K562 (cell line): ENCODE data around the gene ALK. TPM values are rescaled to one million over a fixed set of nuclear protein-coding genes. Genes with fewer than 3 reads are reported as not detected.

ENCODE experiments used
- ATAC-seq: fragments of 200-7000 bp; cut with Tn5 transposase; 3 replicates; pipeline ENCODE4 v1.9.1; 2020; ENCODE audit warnings: moderate library complexity
- BruUV-seq: library from RNA; stranded (reverse); fragments of 400-500 nt; replicated peaks from 2 replicates; lab custom pipeline; 2021; lab: Mats Ljungman, UMichigan
- CTCF ChIA-PET: fragments of 300-600 bp; formaldehyde crosslinking; extraction: SDS; loops from one replicate; lab custom pipeline; 2021; ENCODE audit warnings: low intra/inter-chr PET ratio; lab: Yijun Ruan, JAX
- POLR2A ChIA-PET: fragments of 300-600, 350-650 bp; sonication (Branson Sonifier 250); formaldehyde crosslinking; extraction: SDS; loops from one replicate; lab custom pipeline; 2021; ENCODE audit warnings: antibody characterized with exemption, inconsistent platforms; lab: Yijun Ruan, JAX
- DNase-seq, 4 experiments: peaks; one replicate each; pipeline versions ENCODE4 v3.0.0 to v3.0.0-alpha.2; 2011 to 2018; ENCODE audit warnings: low spot score in 3 of 4, mixed read lengths in 3 of 4; ENCODE audit errors: extremely low read depth in 1 of 4
- FAIRE-seq: peaks from 2 replicates; lab custom pipeline; 2011; peaks lifted over from hg19 to GRCh38; lab: Jason Lieb, UNC
- H2AFZ ChIP-seq: 2 replicates; pipeline ENCODE4 v1.6.0; 2011; ENCODE audit warnings: low read depth, low read length, control low read depth, inconsistent platforms
- H3K27ac ChIP-seq: fragments of 200-600 bp; 3 replicates; pipeline ENCODE4 v1.8.0; 2011; ENCODE audit warnings: low read depth, mild to moderate bottlenecking, control low read depth, inconsistent platforms, low read length, moderate library complexity, mixed read lengths; ENCODE audit errors: extremely low read depth
- H3K27me3 ChIP-seq, 2 experiments: fragments of 300-600 bp in 1 of 2; 2 replicates in 1 of 2; 3 replicates in 1 of 2; pipeline versions ENCODE4 v1.6.0 to v1.8.0; 2011; ENCODE audit warnings: inconsistent platforms in 2 of 2, low read length in 2 of 2, mild to moderate bottlenecking in 1 of 2, mixed read lengths in 1 of 2, moderate library complexity in 1 of 2; ENCODE audit not compliant: control insufficient read depth in 2 of 2, insufficient read depth in 2 of 2
- H3K36me3 ChIP-seq: fragments of 300-600 bp; 3 replicates; pipeline ENCODE4 v1.8.0; 2011; ENCODE audit warnings: mild to moderate bottlenecking, low read length, inconsistent platforms; ENCODE audit not compliant: control insufficient read depth, insufficient read depth
- H3K4me1 ChIP-seq, 2 experiments: fragments of 200-600 bp in 1 of 2; replicated peaks in 1 of 2; 2 replicates in 1 of 2; 3 replicates in 1 of 2; pipeline versions ENCODE4 v1.5.1 to v1.8.0; 2011; ENCODE audit warnings: inconsistent platforms in 2 of 2, low read length in 2 of 2, mild to moderate bottlenecking in 1 of 2, mixed read lengths in 1 of 2, moderate library complexity in 1 of 2; ENCODE audit not compliant: control insufficient read depth in 2 of 2, insufficient read depth in 2 of 2
- H3K4me2 ChIP-seq: 2 replicates; pipeline ENCODE4 v1.6.1; 2011; ENCODE audit warnings: low read length, control low read depth, inconsistent platforms, mixed read lengths; ENCODE audit not compliant: insufficient read depth
- H3K4me3 ChIP-seq: fragments of 200-600 bp; sonication (generic), shearing (Covaris generic); 2 replicates; pipeline ENCODE4 v1.5.1; 2016; ENCODE audit warnings: control low read depth, inconsistent platforms
- H3K79me2 ChIP-seq: fragments of 200-600 bp; 3 replicates; pipeline ENCODE4 v1.8.0; 2011; ENCODE audit warnings: low read length, inconsistent platforms; ENCODE audit not compliant: control insufficient read depth, insufficient read depth
- H3K9ac ChIP-seq, 2 experiments: 2 replicates each; pipeline versions ENCODE4 v1.6.0 to v1.6.1; 2011; ENCODE audit warnings: low read depth in 2 of 2, low read length in 2 of 2, control low read depth in 1 of 2, inconsistent platforms in 1 of 2, mild to moderate bottlenecking in 1 of 2, mixed read lengths in 1 of 2; ENCODE audit not compliant: insufficient read depth in 1 of 2
- H3K9me1 ChIP-seq: one replicate; pipeline ENCODE4 v1.6.0; 2011; ENCODE audit warnings: inconsistent platforms, mild to moderate bottlenecking, low read length, moderate library complexity; ENCODE audit not compliant: control insufficient read depth, insufficient read depth
- H3K9me3 ChIP-seq: replicated peaks from 2 replicates; pipeline ENCODE4 v1.5.1; 2011; ENCODE audit warnings: low read depth, low read length, inconsistent platforms; ENCODE audit not compliant: control insufficient read depth, insufficient read depth
- H4K20me1 ChIP-seq: replicated peaks from 2 replicates; pipeline ENCODE4 v1.6.1; 2011; ENCODE audit warnings: low read length, inconsistent platforms, mixed read lengths; ENCODE audit not compliant: control insufficient read depth, insufficient read depth
- ARHGAP35 ChIP-seq: fragments of 450-650 bp; IDR thresholded peaks from 2 replicates; pipeline ENCODE4 v1.6.1; 2018; ENCODE audit not compliant: partially characterized antibody
- BACH1 ChIP-seq: fragments of 200-800 bp; sonication (Bioruptor generic); IDR thresholded peaks from 2 replicates; pipeline ENCODE4 v1.6.1; 2016; ENCODE audit warnings: missing genetic modification characterization, missing compliant biosample characterization
- FOXO4 ChIP-seq: fragments of 450-650 bp; formaldehyde crosslinking; IDR thresholded peaks from 2 replicates; pipeline ENCODE4 v1.4.0; 2020; ENCODE audit warnings: mild to moderate bottlenecking, moderate library complexity
- KAT2B ChIP-seq: IDR thresholded peaks from one replicate; pipeline ENCODE4 v1.6.1; 2012; ENCODE audit warnings: low read depth, mild to moderate bottlenecking, control low read depth, inconsistent platforms, low read length, moderate library complexity
- KDM5B ChIP-seq: fragments of 200-600 bp; sonication (generic); IDR thresholded peaks from 2 replicates; pipeline ENCODE4 v1.6.1; 2012; ENCODE audit warnings: low read depth, mild to moderate bottlenecking, moderate library complexity, low read length, control low read depth, inconsistent platforms; ENCODE audit not compliant: insufficient replicate concordance
- MEIS2 ChIP-seq: fragments of 450-650 bp; IDR thresholded peaks from 2 replicates; pipeline ENCODE4 v1.6.1; 2014; ENCODE audit warnings: mild to moderate bottlenecking; ENCODE audit not compliant: partially characterized antibody
- MLX ChIP-seq, 2 experiments: fragments of 450-650 bp in 1 of 2; sonication (generic) in 1 of 2; formaldehyde crosslinking; conservative IDR thresholded peaks; 2 replicates each; pipeline versions ENCODE4 v1.4.0 to v1.8.1; 2020 to 2022; ENCODE audit warnings: mild to moderate bottlenecking in 1 of 2, missing genetic modification reagents in 1 of 2
- NEUROD1 ChIP-seq: fragments of 150-350 bp; IDR thresholded peaks from 2 replicates; pipeline ENCODE4 v1.6.1; 2014; ENCODE audit warnings: borderline replicate concordance, low read length, low read depth; ENCODE audit not compliant: partially characterized antibody
- POLR2G ChIP-seq: fragments of 200-400 bp; formaldehyde crosslinking; IDR thresholded peaks from 2 replicates; pipeline ENCODE4 v1.6.1; 2017; ENCODE audit warnings: low read depth, mild to moderate bottlenecking, antibody characterized with exemption, low read length, moderate library complexity
- YY1 ChIP-seq, 3 experiments: IDR thresholded peaks; 2 replicates each; pipeline ENCODE4 v1.6.1; 2011; ENCODE audit warnings: low read length in 2 of 3, mild to moderate bottlenecking in 2 of 3, moderate library complexity in 2 of 3, borderline replicate concordance in 1 of 3, control low read depth in 1 of 3, low read depth in 1 of 3; ENCODE audit not compliant: insufficient read depth in 3 of 3, insufficient replicate concordance in 2 of 3, control insufficient read depth in 1 of 3, insufficient read length in 1 of 3; ENCODE audit errors: extremely low read depth in 1 of 3
- ZFPM2 ChIP-seq: fragments of 250-450 bp; sonication (Bioruptor Pico); IDR thresholded peaks from 2 replicates; pipeline ENCODE4 v1.5.1; 2022; ENCODE audit warnings: mild to moderate bottlenecking
- ZZZ3 ChIP-seq: fragments of 450-650 bp; IDR thresholded peaks from 2 replicates; pipeline ENCODE4 v1.6.1; 2016; ENCODE audit warnings: antibody characterized with exemption, mild to moderate bottlenecking, moderate library complexity
- WGBS: fragments of 100-300 bp; shearing (Covaris generic); methylation state at CpG from one replicate; pipeline ENCODE4 v1.1.6; 2016; ENCODE audit warnings: low coverage, mixed read lengths; ENCODE audit not compliant: insufficient coverage; ENCODE audit errors: missing lambda C conversion rate; 5-methylcytosine and 5-hydroxymethylcytosine counted together
- in situ Hi-C: fragments of 300-500 bp; cut with MboI; formaldehyde crosslinking; loops from 4 replicates; pipeline ENCODE4 v1.15.0; 2018; ENCODE audit warnings: inconsistent platforms, mixed read lengths
- intact Hi-C: fragments of 100-400 bp; cut with micrococcal nuclease; formaldehyde crosslinking; loops from 2 replicates; pipeline ENCODE4 v1.14.2; 2022
- polyA plus RNA-seq, 8 experiments: library from polyadenylated mRNA; depleted of rRNA in 4 of 8; stranded (reverse) in 5 of 8; unstranded in 3 of 8; fragments of >200 nt; fragmentation: Nextera tagmentation in 2 of 8; fragmentation: Illumina TruSeq in 1 of 8; extraction: Ambion mirVana in 2 of 8; extraction: Trizol in 1 of 8; gene quantifications; 2 replicates each; pipeline versions ENCODE4 v1.2.1 to v1.2.3, GENCODE V29; 2011 to 2014; ENCODE audit warnings: inconsistent platforms in 1 of 8, missing spikeins in 1 of 8
- total RNA-seq, 7 experiments: library from RNA; depleted of rRNA in 6 of 7; stranded (reverse); fragments of >200 nt in 6 of 7; fragmentation: Illumina TruSeq in 2 of 7; extraction: Trizol in 2 of 7; gene quantifications; 2 replicates each; pipeline versions ENCODE4 v1.2.1 to v1.2.3, GENCODE V29; 2011 to 2021; ENCODE audit warnings: low replicate concordance in 1 of 7

ALK gene
- total and polyA plus RNA-seq, 9 of the 15 experiments (the other 6 are each of a cell fraction or from before 2014, with no cell fraction given), result not detected

- no peak for TF ChIP-seq MEIS2
- TF ChIP-seq BACH1 (tag), result no peak
- TF ChIP-seq, all 486 proteins: peak for 0
These were observed 646.2 kb downstream of the ALK start (continued) for GRCh38 chr2:29275186-29275585.

- ChIA-PET POLR2A (interaction anchor here (0.6 to 1.8 kb wide), 2 partner anchors 10 to 187 kb away, joined by 3 to 6 read pairs; no protein-coding TSS in a partner anchor), CTCF (no interaction called here)
- FAIRE-seq, result no peak
- no peak for TF ChIP-seq KDM5B
- no peak for TF ChIP-seq ZFPM2
- TF ChIP-seq FOXO4 (CRISPR knock-in tag), result no peak
- no peak for TF ChIP-seq ARHGAP35
- TF ChIP-seq ZZZ3, result no peak
- no peak for TF ChIP-seq MLX (CRISPR knock-in tag; conservative IDR thresholded peaks at IDR 0.05)
- TF ChIP-seq YY1 (IDR thresholded peaks at IDR 0.05; ENCODE audit: borderline replicate concordance in 1 of 3, control insufficient read depth in 1 of 3, extremely low read depth in 1 of 3, insufficient read depth in 3 of 3, insufficient read length in 1 of 3, insufficient replicate concordance in 2 of 3, low read depth in 1 of 3, low read length in 2 of 3), result no peak
- no peak for TF ChIP-seq KAT2B
- TF ChIP-seq POLR2G, result no peak
- TF ChIP-seq NEUROD1, result no peak
These were observed 647.4 kb downstream of the ALK start for GRCh38 chr2:29273685-29274611.

More at GRCh38 chr2:29273685-29274611, 647.4 kb downstream of the ALK start:
- Histone ChIP-seq H3K9me3 (no peaks in the 10 kb centered on the region), H3K27ac (no peak overlapping the region), H3K4me2 (no peak overlapping the region), H2AFZ (no peak overlapping the region), H3K79me2 (no peaks in the 10 kb centered on the region), H3K9me1 (no peaks in the 10 kb centered on the region), H4K20me1 (no peaks in the 10 kb centered on the region; the same call in 1 of the 2 replicates), H3K9ac (no peak overlapping the region), H3K4me3 (no peak overlapping the region), H3K27me3 (peaks cover 0 to 31% of the 10 kb centered on the region in 2 experiments; a peak in 2 of 5 replicates), H3K36me3 (no peaks in the 10 kb centered on the region), H3K4me1 (no peaks in the 10 kb centered on the region)
- ATAC-seq, result no peak
- intact Hi-C loops (no loop called here), in situ Hi-C loops (no loop called here)
- DNase-seq, result no peak
- WGBS, result 2% methylated on average over 5 of the region's 6 CpGs
- BruUV-seq, result no TSS peak
